Psoas muscle (tissue), 8 donors: ENCODE results near the gene FADD. TPM values are rescaled to one million over a fixed set of nuclear protein-coding genes. Genes with fewer than 3 reads are reported as not detected.

ENCODE experiments used
- ATAC-seq, 4 donors: fragments of 200-7000 bp; cut with Tn5 transposase; one replicate each; pipeline ENCODE4 v1.9.1; 2020; ENCODE audit warnings: moderate library complexity in 3 of 4, mild to moderate bottlenecking in 2 of 4
- DNase-seq, 2 donors: peaks; one replicate each; pipeline ENCODE4 v3.0.0-alpha.2; 2020
- H3K27ac ChIP-seq: fragments of 200-600 bp; one replicate; pipeline ENCODE4 v1.8.0; 2022
- H3K27me3 ChIP-seq, 3 donors: fragments of 200-600 bp in 1 of 3; one replicate each; pipeline versions ENCODE4 v1.6.1 to v1.8.0; 2013 to 2022; ENCODE audit warnings: low read length in 2 of 3, mild to moderate bottlenecking in 2 of 3, moderate library complexity in 1 of 3; ENCODE audit not compliant: insufficient read depth in 3 of 3
- H3K36me3 ChIP-seq, 2 donors: fragments of 200-600 bp in 1 of 2; one replicate each; pipeline versions ENCODE4 v1.6.1 to v1.8.0; 2013 to 2022; ENCODE audit warnings: low read depth in 1 of 2, mild to moderate bottlenecking in 1 of 2, moderate library complexity in 1 of 2; ENCODE audit not compliant: insufficient read depth in 1 of 2
- H3K4me1 ChIP-seq: fragments of 200-600 bp; one replicate; pipeline ENCODE4 v1.8.0; 2022
- H3K4me3 ChIP-seq: fragments of 200-600 bp; one replicate; pipeline ENCODE4 v1.8.0; 2022; ENCODE audit warnings: mild to moderate bottlenecking
- H3K9me3 ChIP-seq: fragments of 200-600 bp; one replicate; pipeline ENCODE4 v1.8.0; 2022
- CTCF ChIP-seq: fragments of 200-600 bp; IDR thresholded peaks from one replicate; pipeline ENCODE4 v1.8.0; 2022; ENCODE audit warnings: antibody characterized with exemption
- WGBS, 3 donors: extraction: QIAGEN DNeasy Blood & Tissue Kit; methylation state at CpG; one replicate each; pipeline versions ENCODE4 v1.1.6 to v1.1.7; 2013; 5-methylcytosine and 5-hydroxymethylcytosine counted together
- intact Hi-C, 2 donors: fragments of 100-400 bp; cut with DNase I; formaldehyde crosslinking; loops; one replicate each; pipeline versions ENCODE4 v1.11.0 to v1.14.2; 2022
- polyA plus RNA-seq, 3 donors: library from polyadenylated mRNA; stranded (reverse); fragments of 200-250 nt; gene quantifications; one replicate each; pipeline ENCODE4 v1.2.3, GENCODE V29; 2013
- total RNA-seq, 4 donors: library from RNA; stranded (reverse); fragmentation: NEBNext Ultra II Directional in 2 of 4; extraction: Animal tissue kit (Norgen Biotek cat#: 25700) in 2 of 4; gene quantifications; one replicate each; pipeline versions ENCODE4 v1.2.1 to v1.2.4, GENCODE V29; 2021 to 2023
- donor health status: healthy with polysubstance abuse.
- donor health status: DM: no; HTN: no; CAD: no; lungs with moderate emphysema.
- donor health status: Bipolar disorder and iron deficiency.
- donor health status: healthy.
- donor health status: DM: yes; HTN: yes; CAD: no.
- donor health status: DM: no; HTN: no; CAD: no.
- donor health status: DM: no; HTN: no; CAD: no.
- donor health status: DM: yes; HTN: yes; CAD: no.

FADD gene
- total and polyA plus RNA-seq, 7 donors: 7.9 to 49.2 (median 10.7) TPM

- intact Hi-C loops: no loop called here
- ATAC-seq: no peak
- H3K4me1 ChIP-seq: no peaks in the 10 kb centered on the region
- TF ChIP-seq CTCF: no peak
- H3K27ac ChIP-seq: no peak overlapping the region
- no peaks in the 10 kb centered on the region for H3K36me3 ChIP-seq
- H3K4me3 ChIP-seq: no peak overlapping the region
- H3K9me3 ChIP-seq: no peaks in the 10 kb centered on the region
- H3K27me3 ChIP-seq: peaks cover 0 to 6% (median 0%) of the 10 kb centered on the region in 3 donors
- WGBS, 3 donors: 80 to 83% (median 81%) methylated on average over 15 of the region's 15 CpGs
- peak in 1 of 2 donors; percentile 20 for DNase-seq
Measured at GRCh38 chr11:70243912-70244652, 41.0 kb downstream of the FADD start.

GRCh38 chr11:70244698-70245097, 41.6 kb downstream of the FADD start:
- Histone ChIP-seq H3K4me1 (no peaks in the 10 kb centered on the region), H3K4me3 (no peak overlapping the region), H3K27ac (no peak overlapping the region), H3K27me3 (peaks cover 0 to 2% (median 0%) of the 10 kb centered on the region in 3 donors), H3K9me3 (no peaks in the 10 kb centered on the region), H3K36me3 (no peaks in the 10 kb centered on the region)
- intact Hi-C loops: no loop called here
- no peak for TF ChIP-seq CTCF
- ATAC-seq: no peak
- DNase-seq: peak in 1 of 2 donors; percentile 28
- 64 to 71% (median 68%) methylated on average over 7 of the region's 7 CpGs for WGBS, 3 donors

GRCh38 chr11:70246196-70246595, 43.1 kb downstream of the FADD start:
- WGBS, 3 donors: 66 to 74% (median 71%) methylated on average over 7 to 8 of the region's 8 CpGs

GRCh38 chr11:70247042-70247709, 44.1 kb downstream of the FADD start:
- DNase-seq (peak in 1 of 2 donors; percentile 23), ATAC-seq (peak in 1 of 4 donors; percentile 13)
- Histone ChIP-seq H3K27ac (no peak overlapping the region), H3K27me3 (no peaks in the 10 kb centered on the region), H3K4me3 (no peak overlapping the region), H3K4me1 (no peaks in the 10 kb centered on the region), H3K36me3 (no peaks in the 10 kb centered on the region), H3K9me3 (no peaks in the 10 kb centered on the region)
- intact Hi-C loops: no loop called here
- WGBS, 3 donors: 56 to 63% (median 62%) methylated on average over 8 of the region's 8 CpGs
- no peak for TF ChIP-seq CTCF

More at GRCh38 chr11:70246196-70246595, 43.1 kb downstream of the FADD start:
- Histone ChIP-seq H3K9me3 (no peaks in the 10 kb centered on the region), H3K4me1 (no peaks in the 10 kb centered on the region), H3K4me3 (no peak overlapping the region), H3K27ac (no peak overlapping the region), H3K27me3 (no peaks in the 10 kb centered on the region), H3K36me3 (no peaks in the 10 kb centered on the region)
- no peak for TF ChIP-seq CTCF
- intact Hi-C loops: no loop called here
- ATAC-seq (no peak), DNase-seq (no peak)
